Endothelial cell of umbilical vein (primary cell): Measurements from ENCODE around the gene CELF2. TPM values are rescaled to one million over a fixed set of nuclear protein-coding genes. Genes with fewer than 3 reads are reported as not detected.

ENCODE experiments used
- BruUV-seq: library from RNA; stranded (reverse); fragments of 400-500 nt; replicated peaks from 2 replicates; lab custom pipeline; 2021; lab: Mats Ljungman, UMichigan
- CTCF ChIA-PET: fragments of 300-600, 350-600 bp; sonication (Branson Sonifier 250); formaldehyde crosslinking; loops from one replicate; lab custom pipeline; 2021; ENCODE audit warnings: antibody characterized with exemption, inconsistent platforms; lab: Charles Lee
- POLR2A ChIA-PET: fragments of 300-600, 350-600 bp; sonication (Branson Sonifier 250); formaldehyde crosslinking; loops from one replicate; lab custom pipeline; 2021; ENCODE audit warnings: antibody characterized with exemption, inconsistent platforms; lab: Charles Lee
- DNase-seq: peaks from one replicate; pipeline ENCODE4 v3.0.0-alpha.2; 2011; ENCODE audit warnings: low read depth, low spot score
- FAIRE-seq: peaks from 2 replicates; lab custom pipeline; 2011; peaks lifted over from hg19 to GRCh38; lab: Jason Lieb, UNC
- H2AFZ ChIP-seq: 2 replicates; pipeline ENCODE4 v1.6.0; 2012; ENCODE audit warnings: low read depth, low read length, control low read depth, inconsistent platforms
- H3K27ac ChIP-seq: 2 replicates; pipeline ENCODE4 v1.5.1; 2011; ENCODE audit warnings: low read depth, mild to moderate bottlenecking, control low read depth, low read length, moderate library complexity; ENCODE audit not compliant: insufficient read depth
- H3K27me3 ChIP-seq, 2 experiments: 2 replicates each; pipeline versions ENCODE4 v1.6.0 to v1.6.1; 2011; ENCODE audit warnings: low read length in 2 of 2, mixed read lengths in 1 of 2; ENCODE audit not compliant: control insufficient read depth in 2 of 2, insufficient read depth in 2 of 2
- H3K36me3 ChIP-seq, 2 experiments: 2 replicates in 1 of 2; 3 replicates in 1 of 2; pipeline ENCODE4 v1.5.1; 2011; ENCODE audit warnings: low read length in 2 of 2, mild to moderate bottlenecking in 1 of 2, moderate library complexity in 1 of 2; ENCODE audit not compliant: control insufficient read depth in 2 of 2, insufficient read depth in 2 of 2; ENCODE audit errors: extremely low read depth in 1 of 2
- H3K4me1 ChIP-seq: 3 replicates; pipeline ENCODE4 v1.5.1; 2011; ENCODE audit warnings: mild to moderate bottlenecking, low read length; ENCODE audit not compliant: control insufficient read depth, insufficient read depth; ENCODE audit errors: extremely low read depth
- H3K4me2 ChIP-seq: 2 replicates; pipeline ENCODE4 v1.6.1; 2011; ENCODE audit warnings: low read length, control low read depth, mixed read lengths; ENCODE audit not compliant: insufficient read depth
- H3K4me3 ChIP-seq, 3 experiments: fragments of 200-600 bp in 1 of 3; sonication (generic), shearing (Covaris generic) in 1 of 3; replicated peaks in 1 of 3; 2 replicates each; pipeline ENCODE4 v1.5.1; 2011 to 2016; ENCODE audit warnings: control low read depth in 3 of 3, low read length in 3 of 3, mild to moderate bottlenecking in 2 of 3, inconsistent platforms in 1 of 3, low read depth in 1 of 3, moderate library complexity in 1 of 3; ENCODE audit not compliant: insufficient read depth in 1 of 3
- H3K79me2 ChIP-seq: 2 replicates; pipeline ENCODE4 v1.6.0; 2012; ENCODE audit warnings: low read length, inconsistent platforms; ENCODE audit not compliant: control insufficient read depth, insufficient read depth
- H3K9ac ChIP-seq: replicated peaks from 2 replicates; pipeline ENCODE3; 2011; ENCODE audit warnings: low read length, control low read depth; ENCODE audit not compliant: insufficient read depth; ENCODE audit errors: extremely low read depth
- H3K9me1 ChIP-seq: replicated peaks from 3 replicates; pipeline ENCODE4 v1.6.0; 2011; ENCODE audit warnings: mild to moderate bottlenecking, low read length; ENCODE audit not compliant: control insufficient read depth, insufficient read depth; ENCODE audit errors: extremely low read depth
- H3K9me3 ChIP-seq: replicated peaks from 2 replicates; pipeline ENCODE4 v1.5.1; 2012; ENCODE audit warnings: low read length, inconsistent platforms; ENCODE audit not compliant: control insufficient read depth, insufficient read depth
- H4K20me1 ChIP-seq: replicated peaks from 2 replicates; pipeline ENCODE3; 2011; ENCODE audit warnings: mild to moderate bottlenecking, low read length; ENCODE audit not compliant: control insufficient read depth, insufficient read depth; ENCODE audit errors: extremely low read depth
- EZH2 ChIP-seq: IDR thresholded peaks from 2 replicates; pipeline ENCODE4 v1.6.1; 2012; ENCODE audit warnings: borderline replicate concordance, low read depth, mild to moderate bottlenecking, moderate library complexity, low read length, inconsistent platforms; ENCODE audit not compliant: severe bottlenecking
- FOS ChIP-seq: IDR thresholded peaks from 2 replicates; pipeline ENCODE4 v1.6.1; 2011; ENCODE audit warnings: mild to moderate bottlenecking, low read length, moderate library complexity, borderline replicate concordance; ENCODE audit not compliant: insufficient read depth
- GATA2 ChIP-seq: IDR thresholded peaks from 2 replicates; pipeline ENCODE4 v1.7.0; 2011; ENCODE audit warnings: low read depth, mild to moderate bottlenecking, moderate library complexity, mixed read lengths, low read length; ENCODE audit not compliant: insufficient read length, insufficient read depth
- JUN ChIP-seq: IDR thresholded peaks from 2 replicates; pipeline ENCODE4 v1.6.1; 2011; ENCODE audit warnings: borderline replicate concordance, low read depth; ENCODE audit not compliant: insufficient read length, insufficient read depth
- MYC ChIP-seq: IDR thresholded peaks from one replicate; pipeline ENCODE4 v1.6.1; 2011; ENCODE audit warnings: mild to moderate bottlenecking, low read depth, low read length
- POLR2A ChIP-seq: IDR thresholded peaks from 2 replicates; pipeline ENCODE4 v1.6.1; 2012; ENCODE audit warnings: low read depth, mild to moderate bottlenecking, control low read depth, low read length
- POLR2AphosphoS5 ChIP-seq: IDR thresholded peaks from 2 replicates; pipeline ENCODE4 v1.6.1; 2012; ENCODE audit warnings: low read depth, mild to moderate bottlenecking, control low read depth, low read length, moderate library complexity; ENCODE audit not compliant: insufficient read depth
- dilution Hi-C: fragments of 300-500 bp; cut with MboI; formaldehyde crosslinking; loops from one replicate; pipeline ENCODE4 v1.15.0; 2019; ENCODE audit warnings: low sequenced_read_pairs; ENCODE audit not compliant: extremely low pct_ligation_motif_present
- intact Hi-C: fragments of 100-400 bp; cut with micrococcal nuclease; formaldehyde crosslinking; loops from one replicate; pipeline ENCODE4 v1.10.0; 2022
- polyA plus RNA-seq, 4 experiments: library from polyadenylated mRNA; depleted of rRNA in 3 of 4; stranded (reverse) in 3 of 4; unstranded in 1 of 4; fragments of >200 nt; gene quantifications; 2 replicates each; pipeline versions ENCODE4 v1.2.1 to v1.2.3, GENCODE V29; 2011 to 2012; ENCODE audit warnings: missing spikeins in 1 of 4
- total RNA-seq: library from RNA; stranded (reverse); gene quantifications from 2 replicates; pipeline ENCODE4 v1.2.3, GENCODE V29; 2021
- TF ChIP-seq, protein P1 (sequence below): IDR thresholded peaks from 2 replicates; pipeline ENCODE4 v1.6.1; 2011; ENCODE audit not compliant: insufficient read depth, insufficient read length
- TF ChIP-seq, protein P2 (sequence below), 2 donors: IDR thresholded peaks; 1 replicate in 1 of 2; 2 replicates in 1 of 2; pipeline ENCODE4 v1.5.1; 2011; ENCODE audit warnings: low read length in 2 of 2, mild to moderate bottlenecking in 2 of 2, moderate library complexity in 2 of 2, control low read depth in 1 of 2, inconsistent platforms in 1 of 2, low read depth in 1 of 2; ENCODE audit not compliant: insufficient read depth in 1 of 2; ENCODE audit errors: extremely low read depth in 1 of 2

CELF2 gene
- total and polyA plus RNA-seq, 2 donors (not counting 3 experiments of a cell fraction or from before 2014, with no cell fraction given), result 21.6 to 42.6 TPM

DNA sequence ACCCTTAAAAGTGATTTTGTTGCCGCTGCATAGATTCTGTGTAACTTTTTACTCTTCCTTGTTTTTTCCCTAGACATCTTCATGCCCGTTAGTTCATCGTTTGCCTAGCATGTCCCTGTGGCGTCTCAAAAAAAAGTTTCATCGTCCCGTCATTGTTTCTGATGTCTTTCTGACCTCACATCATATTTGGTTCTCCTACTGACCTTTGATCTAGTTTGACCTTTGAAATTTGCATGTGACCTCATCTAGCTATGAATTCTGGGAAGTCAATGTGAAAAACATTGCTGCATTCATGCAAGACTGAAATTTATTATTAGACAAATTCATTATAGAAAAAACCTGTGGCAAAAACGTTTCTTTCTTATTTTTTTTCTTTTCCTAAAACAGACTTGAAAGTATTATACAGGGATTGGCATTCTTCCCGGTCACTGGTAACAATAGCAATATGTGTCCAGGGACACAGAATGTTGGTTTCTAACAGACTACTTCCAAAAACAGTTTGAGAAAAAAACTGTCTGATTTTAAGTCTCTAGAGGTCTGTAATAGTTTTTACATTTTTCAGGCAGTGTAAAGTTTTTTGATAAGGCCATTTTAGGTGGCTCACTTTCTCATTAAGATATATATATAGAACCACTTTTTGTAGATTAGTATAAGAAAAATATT is 312.8 kb downstream of the CELF2 start:
- peak; percentile 79 for DNase-seq
- CTCF ChIA-PET, result no interaction called here
- intact Hi-C loops, result no loop called here

More for the DNA sequence above, 312.8 kb downstream of the CELF2 start:
- peak; percentile 31 for FAIRE-seq
- dilution Hi-C loops, result no loop called here
- POLR2A ChIA-PET, result no interaction called here
- Histone ChIP-seq H3K4me1 (peaks cover 4% of the 10 kb centered on the region), H3K4me2 (no peak overlapping the region), H3K9me1 (no peaks in the 10 kb centered on the region), H3K27me3 (no peaks in the 10 kb centered on the region), H2AFZ (no peak overlapping the region), H3K36me3 (no peaks in the 10 kb centered on the region), H3K79me2 (no peaks in the 10 kb centered on the region), H4K20me1 (no peaks in the 10 kb centered on the region), H3K27ac (no peak overlapping the region), H3K4me3 (no peak overlapping the region), H3K9ac (no peak overlapping the region), H3K9me3 (no peaks in the 10 kb centered on the region)
- TF ChIP-seq GATA2 (no peak), JUN (no peak), MYC (no peak), FOS (no peak), POLR2AphosphoS5 (no peak), EZH2 (no peak), POLR2A (no peak)
- TF ChIP-seq, protein P1, sequence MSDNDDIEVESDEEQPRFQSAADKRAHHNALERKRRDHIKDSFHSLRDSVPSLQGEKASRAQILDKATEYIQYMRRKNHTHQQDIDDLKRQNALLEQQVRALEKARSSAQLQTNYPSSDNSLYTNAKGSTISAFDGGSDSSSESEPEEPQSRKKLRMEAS, result no peak
- TF ChIP-seq, protein P2, sequence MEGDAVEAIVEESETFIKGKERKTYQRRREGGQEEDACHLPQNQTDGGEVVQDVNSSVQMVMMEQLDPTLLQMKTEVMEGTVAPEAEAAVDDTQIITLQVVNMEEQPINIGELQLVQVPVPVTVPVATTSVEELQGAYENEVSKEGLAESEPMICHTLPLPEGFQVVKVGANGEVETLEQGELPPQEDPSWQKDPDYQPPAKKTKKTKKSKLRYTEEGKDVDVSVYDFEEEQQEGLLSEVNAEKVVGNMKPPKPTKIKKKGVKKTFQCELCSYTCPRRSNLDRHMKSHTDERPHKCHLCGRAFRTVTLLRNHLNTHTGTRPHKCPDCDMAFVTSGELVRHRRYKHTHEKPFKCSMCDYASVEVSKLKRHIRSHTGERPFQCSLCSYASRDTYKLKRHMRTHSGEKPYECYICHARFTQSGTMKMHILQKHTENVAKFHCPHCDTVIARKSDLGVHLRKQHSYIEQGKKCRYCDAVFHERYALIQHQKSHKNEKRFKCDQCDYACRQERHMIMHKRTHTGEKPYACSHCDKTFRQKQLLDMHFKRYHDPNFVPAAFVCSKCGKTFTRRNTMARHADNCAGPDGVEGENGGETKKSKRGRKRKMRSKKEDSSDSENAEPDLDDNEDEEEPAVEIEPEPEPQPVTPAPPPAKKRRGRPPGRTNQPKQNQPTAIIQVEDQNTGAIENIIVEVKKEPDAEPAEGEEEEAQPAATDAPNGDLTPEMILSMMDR (IDR thresholded peaks at IDR 0.05; ENCODE audit: extremely low read depth in 1 of 2, insufficient read depth in 1 of 2, low read depth in 1 of 2, low read length in 2 of 2), result no peak
- BruUV-seq, result no TSS peak
